ENCODE results near the gene FBN1. TPM values are rescaled to one million over a fixed set of nuclear protein-coding genes. Genes with fewer than 3 reads are reported as not detected.
A peak's percentile ranks its signal among the peaks of the same experiment; 100 is the strongest.

The FBN1 gene
- total RNA-seq, 1 donor from 2014 or later = 78.8 TPM

GRCh38 chr15:48559285-48559684, 86.2 kb downstream of the FBN1 start:
- Histone ChIP-seq H3K4me3 (no peak overlapping the region), H3K9me3 (ENCODE audit: low read depth) (no peaks in the 10 kb centered on the region), H3K36me3 (no peaks in the 10 kb centered on the region), H4K20me1 (ENCODE audit: low read depth) (peaks cover 6% of the 10 kb centered on the region), H3K27me3 (no peaks in the 10 kb centered on the region), H3K4me2 (no peak overlapping the region), H3K79me2 (ENCODE audit: low read depth) (no peaks in the 10 kb centered on the region), H3K27ac (no peak overlapping the region), H3K9ac (no peak overlapping the region), H2AFZ (replicated peaks) (no peak overlapping the region), H3K4me1 (peaks cover 40% of the 10 kb centered on the region), H3F3A (ENCODE audit: low read depth) (peaks cover 5% of the 10 kb centered on the region)
- no peak overlapping the region for H3K27ac Mint-ChIP-seq
- H3K4me1 Mint-ChIP-seq = peaks cover 11% of the 10 kb centered on the region
- no peaks in the 10 kb centered on the region for H3K27me3 Mint-ChIP-seq (ENCODE audit: insufficient read depth, low read depth)
- H3K4me3 Mint-ChIP-seq = no peak overlapping the region
- H3K36me3 Mint-ChIP-seq = no peaks in the 10 kb centered on the region
- DNase-seq (ENCODE audit: low spot score) = peak; percentile 42
- TF ChIP-seq EZH2 (IDR thresholded peaks at IDR 0.05) = no peak
- no peak for TF ChIP-seq EZH2phosphoT487 (IDR thresholded peaks at IDR 0.05)
- TF ChIP-seq CTCF (IDR thresholded peaks at IDR 0.05) = no peak
- H3K9me3 Mint-ChIP-seq = no peaks in the 10 kb centered on the region

- Mint-ChIP-seq H3K4me3 (no peak overlapping the region), H3K27me3 (ENCODE audit: insufficient read depth, low read depth) (no peaks in the 10 kb centered on the region), H3K9me3 (no peaks in the 10 kb centered on the region), H3K27ac (no peak overlapping the region), H3K36me3 (no peaks in the 10 kb centered on the region), H3K4me1 (peaks cover 10% of the 10 kb centered on the region)
- H3K27me3 ChIP-seq = no peaks in the 10 kb centered on the region
- H2AFZ ChIP-seq (replicated peaks) = no peak overlapping the region
- H3K36me3 ChIP-seq = no peaks in the 10 kb centered on the region
- peaks cover 6% of the 10 kb centered on the region for H4K20me1 ChIP-seq (ENCODE audit: low read depth)
- H3K4me2 ChIP-seq = no peak overlapping the region
- H3K4me1 ChIP-seq = peaks cover 35% of the 10 kb centered on the region
- H3K9me3 ChIP-seq (ENCODE audit: low read depth) = no peaks in the 10 kb centered on the region
- H3F3A ChIP-seq (ENCODE audit: low read depth) = peaks cover 5% of the 10 kb centered on the region
- DNase-seq (ENCODE audit: low spot score) = no peak
- no peak overlapping the region for H3K4me3 ChIP-seq
- H3K79me2 ChIP-seq (ENCODE audit: low read depth) = no peaks in the 10 kb centered on the region
- no peak overlapping the region for H3K9ac ChIP-seq
- TF ChIP-seq EZH2 (IDR thresholded peaks at IDR 0.05) (no peak), EZH2phosphoT487 (IDR thresholded peaks at IDR 0.05) (no peak), CTCF (IDR thresholded peaks at IDR 0.05) (no peak)
- H3K27ac ChIP-seq = no peak overlapping the region
These were observed 87.3 kb downstream of the FBN1 start for GRCh38 chr15:48558226-48558625.

- no peaks in the 10 kb centered on the region for H3K36me3 ChIP-seq
- no peak for DNase-seq (ENCODE audit: low spot score)
These were observed 88.2 kb downstream of the FBN1 start for GRCh38 chr15:48557335-48557734.

More at GRCh38 chr15:48557335-48557734, 88.2 kb downstream of the FBN1 start:
- Mint-ChIP-seq H3K27me3 (ENCODE audit: insufficient read depth, low read depth) (no peaks in the 10 kb centered on the region), H3K9me3 (no peaks in the 10 kb centered on the region), H3K4me1 (peaks cover 10% of the 10 kb centered on the region), H3K4me3 (no peak overlapping the region), H3K27ac (no peak overlapping the region), H3K36me3 (no peaks in the 10 kb centered on the region)
- no peaks in the 10 kb centered on the region for H3K27me3 ChIP-seq
- H3F3A ChIP-seq (ENCODE audit: low read depth) = peaks cover 5% of the 10 kb centered on the region
- H3K9ac ChIP-seq = no peak overlapping the region
- H3K4me2 ChIP-seq = no peak overlapping the region
- no peak for TF ChIP-seq EZH2 (IDR thresholded peaks at IDR 0.05)
- TF ChIP-seq CTCF (IDR thresholded peaks at IDR 0.05) = no peak
- TF ChIP-seq EZH2phosphoT487 (IDR thresholded peaks at IDR 0.05) = no peak
- no peak overlapping the region for H3K27ac ChIP-seq
- no peak overlapping the region for H3K4me3 ChIP-seq
- H3K9me3 ChIP-seq (ENCODE audit: low read depth) = no peaks in the 10 kb centered on the region
- peaks cover 35% of the 10 kb centered on the region for H3K4me1 ChIP-seq
- H4K20me1 ChIP-seq (ENCODE audit: low read depth) = peaks cover 6% of the 10 kb centered on the region
- no peak overlapping the region for H2AFZ ChIP-seq (replicated peaks)
- H3K79me2 ChIP-seq (ENCODE audit: low read depth) = no peaks in the 10 kb centered on the region

All from neural progenitor cell (in vitro differentiated cells).